GM18873 (cell line): ENCODE results near the gene MS4A10.

Experiments used
- ATAC-seq: cut with Tn5 transposase; IDR thresholded peaks from one replicate; pipeline ENCODE4 v1.9.1; 2021; ENCODE audit warnings: mild to moderate bottlenecking, moderate library complexity, moderate number of reproducible peaks; ENCODE audit not compliant: unreplicated experiment, low FRiP score

Gene MS4A10

DNA sequence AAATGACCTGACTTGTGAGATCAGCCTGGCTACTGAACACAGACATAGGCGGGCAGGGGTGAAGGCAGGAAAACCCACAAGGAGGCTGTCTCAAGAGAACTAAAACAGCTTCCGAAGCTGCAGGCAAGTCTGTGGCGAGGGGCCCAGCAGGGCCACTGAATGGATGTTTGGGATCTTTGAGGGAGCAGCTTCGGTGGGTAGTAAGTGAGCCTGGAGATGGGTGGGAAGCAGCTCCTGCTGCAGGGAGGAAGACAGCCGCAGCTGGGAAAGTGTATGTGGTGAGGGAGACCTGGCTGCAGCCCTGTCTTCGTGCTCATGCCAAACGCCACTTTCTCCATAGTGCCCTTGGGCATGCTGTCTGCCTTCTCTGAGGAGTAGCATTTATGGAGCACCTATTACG, 60.2 kb downstream of the MS4A10 start:
- no peak for ATAC-seq

DNA sequence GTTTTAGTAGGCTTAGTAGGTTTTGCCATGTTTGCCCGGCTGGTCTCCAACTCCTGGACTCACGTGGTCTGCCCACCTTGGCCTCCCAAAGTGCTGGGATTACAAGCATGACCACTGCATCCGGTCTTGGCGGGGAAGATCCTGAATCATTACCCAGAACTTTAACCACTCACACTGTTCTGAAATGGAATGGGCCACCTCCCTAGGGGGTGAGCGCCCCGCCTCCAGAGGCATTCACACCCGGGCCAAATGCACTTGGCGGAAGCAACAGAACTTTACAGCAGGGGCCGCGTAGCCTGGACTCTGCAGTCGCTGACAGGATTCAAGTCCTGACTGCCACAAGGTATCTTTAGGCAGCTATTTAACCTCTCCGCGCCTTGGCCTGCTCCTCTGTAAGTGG, 62.1 kb downstream of the MS4A10 start:
- no peak for ATAC-seq

DNA sequence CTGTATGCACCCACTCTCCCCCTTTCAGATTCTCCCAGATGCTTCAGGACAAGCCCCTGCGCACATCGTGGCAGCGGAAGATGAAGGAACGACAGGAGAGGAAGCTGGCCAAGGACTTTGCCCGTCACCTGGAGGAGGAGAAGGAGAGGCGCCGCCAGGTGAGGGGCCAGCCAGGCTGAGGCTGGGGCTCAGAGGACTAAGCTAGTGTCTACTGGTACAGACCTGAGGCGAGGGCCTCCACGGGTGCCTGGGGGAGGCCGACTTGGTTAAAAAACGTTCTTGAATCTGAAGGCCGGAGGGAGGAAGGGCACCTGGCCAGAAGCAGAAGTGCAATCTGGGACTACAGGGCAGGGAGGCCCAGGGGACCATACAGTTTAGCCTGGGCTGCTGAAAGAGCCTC, 62.8 kb downstream of the MS4A10 start:
- no peak for ATAC-seq

DNA sequence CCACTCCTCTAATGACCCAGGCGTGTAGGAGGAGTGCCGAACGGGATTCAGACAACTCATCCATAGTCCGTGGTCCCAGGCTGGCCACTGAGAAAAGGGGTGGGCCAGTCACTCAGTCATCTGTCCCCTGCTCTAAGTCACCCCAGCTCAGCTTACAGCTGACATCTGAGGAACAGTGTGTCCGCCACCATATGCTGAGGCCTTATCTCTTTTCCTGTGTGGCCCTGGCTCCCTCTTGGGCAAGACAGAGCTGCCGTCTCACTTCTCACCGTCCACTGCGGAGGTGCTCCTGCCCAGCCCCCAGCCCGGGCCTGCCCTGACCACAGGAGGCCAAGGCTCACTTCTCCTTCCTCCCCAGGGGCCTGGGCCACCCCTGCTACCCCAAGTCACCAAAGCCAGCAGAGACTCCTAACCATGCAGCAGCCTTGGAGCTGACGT, 63.6 kb downstream of the MS4A10 start:
- ATAC-seq = no peak

DNA sequence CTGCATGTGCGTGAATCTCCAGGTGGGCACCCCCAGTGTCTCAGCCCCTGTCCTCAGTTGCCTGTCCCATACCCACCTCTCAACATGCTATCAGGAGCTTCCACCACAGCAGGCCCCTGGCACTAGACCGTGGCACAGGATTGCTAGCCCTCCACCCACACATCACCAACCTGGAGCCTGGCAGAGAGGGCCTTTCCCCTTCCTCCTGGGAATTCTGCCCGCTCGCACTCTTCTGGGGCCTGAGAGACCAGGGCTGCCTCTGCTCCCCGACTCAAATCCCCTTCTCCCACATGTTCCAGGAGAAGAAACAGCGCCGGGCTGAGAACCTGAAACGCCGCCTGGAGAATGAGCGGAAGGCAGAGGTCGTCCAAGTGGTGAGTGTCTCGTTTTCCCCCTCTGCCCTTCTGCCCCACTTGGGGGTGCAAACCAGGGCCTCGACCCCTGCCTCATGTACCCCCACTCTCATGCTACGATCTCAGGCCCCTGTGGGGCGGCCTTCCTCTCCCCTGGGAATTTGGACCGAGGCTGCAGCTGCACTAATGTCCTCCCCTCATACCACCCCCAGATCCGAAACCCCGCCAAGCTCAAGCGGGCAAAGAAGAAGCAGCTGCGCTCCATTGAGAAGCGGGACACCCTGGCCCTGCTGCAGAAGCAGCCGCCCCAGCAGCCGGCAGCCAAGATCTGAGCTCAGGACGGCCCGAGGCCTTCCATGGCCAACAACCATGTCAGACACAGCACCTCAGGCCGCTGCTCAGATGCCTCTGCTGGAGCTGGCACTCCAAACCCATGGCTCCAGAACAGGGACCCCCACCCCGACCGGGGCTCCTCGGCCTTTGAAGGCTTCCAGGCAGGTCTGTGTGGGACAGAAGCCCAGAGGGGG, 64.7 kb downstream of the MS4A10 start:
- no peak for ATAC-seq
